ENCODE measurements around the gene COL6A2.
"Not testable (repeated sequence)": the region's sequence is repeated elsewhere in the genome, so short reads cannot be mapped to it uniquely, and the experiment has no call there.

The COL6A2 gene

DNA sequence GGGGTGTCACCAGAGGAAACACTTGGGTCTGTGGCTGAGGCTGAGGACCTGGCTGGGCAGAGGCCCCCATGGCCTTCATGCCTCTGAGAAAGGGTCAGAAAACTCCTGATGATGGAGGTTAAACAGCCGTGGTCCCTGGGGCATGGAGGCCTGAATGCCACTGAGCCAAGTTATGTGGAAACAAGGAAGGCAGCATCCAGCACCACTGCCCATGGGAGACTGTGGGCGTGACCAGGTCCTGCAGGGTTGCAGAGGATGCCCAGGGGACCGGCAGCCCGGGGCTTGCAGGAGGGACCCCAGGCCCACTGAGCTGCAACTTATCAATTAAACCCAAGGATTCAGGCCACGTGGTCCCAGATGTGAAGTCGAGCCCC lies 18.9 kb upstream of the COL6A2 start:
- no peak for DNase-seq (ENCODE audit: low read depth in 2 of 2)

GRCh38 chr21:46079352-46080170 lies 18.4 kb upstream of the COL6A2 start:
- DNase-seq (ENCODE audit: low read depth in 2 of 2) = no peak

DNA sequence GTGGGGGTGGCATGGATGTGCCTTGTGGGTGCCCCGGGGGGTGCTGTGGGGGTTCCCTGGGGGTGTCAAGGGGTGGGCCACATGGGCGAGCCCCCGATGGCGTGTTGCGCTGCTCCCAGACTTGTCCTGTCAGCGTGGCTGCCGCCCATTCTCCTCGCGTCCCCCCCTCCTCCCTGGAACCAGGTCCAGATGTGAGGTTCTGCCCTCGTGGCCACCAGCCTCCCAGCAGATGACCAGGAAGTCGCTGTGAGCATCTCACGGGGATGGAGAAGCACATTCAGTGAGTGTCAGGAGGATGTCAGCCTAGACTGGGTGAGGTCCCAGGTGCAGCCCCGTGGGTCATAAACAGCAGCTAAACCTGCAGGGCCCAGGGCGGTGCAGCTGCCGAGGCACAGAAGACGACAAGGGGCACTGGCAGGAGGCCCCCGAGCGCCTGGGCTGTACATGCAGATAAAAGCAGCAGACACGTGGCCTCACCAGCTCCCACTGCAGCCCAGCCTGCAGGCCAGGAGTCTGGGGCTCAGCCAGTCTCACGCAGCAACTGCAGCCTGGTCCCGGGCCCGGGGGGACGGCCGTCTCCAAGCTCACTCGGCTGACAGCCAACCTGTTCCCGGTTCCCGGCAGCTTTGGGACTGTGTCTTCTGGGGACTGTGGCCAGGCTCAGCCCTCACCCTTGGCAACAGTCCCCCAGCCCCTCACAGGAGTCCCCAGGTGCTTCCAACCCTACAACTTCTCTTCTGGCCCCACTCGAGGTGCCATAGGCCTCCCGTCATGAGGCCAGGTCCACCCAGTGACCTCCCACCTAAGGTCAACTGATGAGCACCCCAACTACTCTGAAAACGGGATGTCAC lies 17.5 kb upstream of the COL6A2 start:
- no peak for DNase-seq (ENCODE audit: low read depth in 2 of 2)

GRCh38 chr21:46081022-46081861 lies 16.7 kb upstream of the COL6A2 start:
- DNase-seq (ENCODE audit: low read depth in 2 of 2) = no peak

DNA sequence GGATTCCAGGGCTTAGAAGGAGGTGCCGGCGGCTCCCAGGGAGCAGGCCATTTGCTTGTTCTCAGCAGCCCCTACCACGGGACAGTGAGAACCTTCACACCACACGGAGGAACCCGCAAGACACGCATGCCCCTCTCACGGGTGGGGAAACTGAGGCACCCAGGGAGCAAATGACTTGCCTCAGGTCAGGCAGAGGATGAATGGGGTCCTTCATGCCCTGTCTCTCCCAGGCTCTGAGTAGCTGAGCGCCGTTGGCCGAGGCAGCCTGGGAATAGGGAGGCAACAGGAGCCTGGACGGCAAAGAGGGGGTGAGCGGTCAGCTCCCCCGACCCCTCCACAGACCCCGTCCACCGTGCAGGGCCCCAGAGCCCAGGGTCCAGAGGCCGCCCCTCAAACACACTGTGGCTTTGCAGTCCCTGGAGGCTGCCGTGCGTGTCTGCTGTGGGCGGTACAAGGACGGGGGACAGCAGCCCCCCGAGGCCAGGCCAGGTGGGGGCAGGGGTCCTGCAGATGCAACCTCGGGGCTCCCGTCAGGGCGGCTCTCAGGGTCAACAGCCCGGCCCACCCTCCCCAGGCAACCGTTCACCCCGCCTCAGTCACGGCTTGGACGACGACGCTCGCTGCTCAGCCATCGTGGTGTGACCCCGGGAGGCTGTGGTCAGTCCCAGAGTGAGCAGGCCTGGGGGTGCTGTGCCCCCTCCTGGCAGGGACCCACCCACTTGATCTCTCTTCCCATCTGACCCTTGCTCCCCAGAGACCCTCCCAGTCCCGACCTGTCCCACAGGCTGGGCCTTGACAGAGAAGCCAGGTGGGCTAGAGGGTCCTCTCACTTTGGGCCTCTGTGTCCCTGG lies 15.8 kb upstream of the COL6A2 start:
- no peak for DNase-seq (ENCODE audit: low read depth in 2 of 2)

DNA sequence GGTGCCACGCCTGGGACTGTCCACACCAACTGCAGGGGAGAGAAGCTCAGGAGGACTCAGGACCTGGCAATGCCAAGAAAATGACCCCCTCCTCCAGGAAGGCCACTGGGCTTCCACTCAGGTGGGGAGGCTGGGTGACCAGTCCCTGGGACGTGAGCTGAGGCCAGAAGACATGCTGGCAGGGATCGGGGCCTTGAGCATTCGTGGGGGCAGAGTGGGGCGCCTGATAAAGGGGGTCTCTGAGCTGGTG lies 15.3 kb upstream of the COL6A2 start:
- DNase-seq (ENCODE audit: low read depth in 2 of 2) = no peak

GRCh38 chr21:46082963-46083790 lies 14.7 kb upstream of the COL6A2 start:
- DNase-seq (ENCODE audit: low read depth in 2 of 2) = no peak

DNA sequence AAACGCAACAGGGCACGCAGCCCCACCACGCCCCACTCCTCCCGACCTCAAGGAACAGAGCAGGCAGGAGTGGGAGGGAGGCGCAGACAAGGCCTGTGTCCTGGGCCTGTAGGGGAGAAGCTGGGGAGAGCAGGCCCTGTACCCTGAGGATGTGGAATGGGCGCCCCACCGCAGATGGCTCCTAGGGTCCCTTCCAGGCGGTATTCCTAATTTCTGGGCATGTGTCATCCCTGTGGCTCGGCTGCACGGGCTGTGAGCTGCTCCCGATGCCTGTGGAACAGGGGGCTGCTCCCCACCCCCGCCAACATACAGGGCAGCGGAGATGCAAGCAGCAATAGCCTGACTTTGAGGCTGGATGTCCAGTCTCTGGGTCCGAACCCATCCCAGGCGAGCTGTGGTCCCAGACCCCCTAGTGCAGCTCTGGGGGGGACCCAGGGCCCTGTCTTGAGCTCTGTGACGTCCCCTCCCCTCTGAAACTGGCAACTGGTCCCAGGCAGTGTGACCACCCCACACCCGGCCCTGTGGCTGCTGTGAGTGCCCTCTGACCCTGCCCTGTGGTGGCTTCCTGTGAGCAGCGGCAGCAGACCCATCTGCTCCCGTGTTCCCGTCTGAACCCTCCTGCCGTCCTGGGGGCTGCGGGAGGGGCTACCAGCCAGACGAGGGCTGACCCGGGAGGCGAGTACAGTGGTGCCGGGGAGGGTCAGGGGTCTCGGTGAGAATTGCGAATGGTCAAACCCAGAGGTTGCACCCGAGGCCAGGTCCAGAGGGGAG lies 13.9 kb upstream of the COL6A2 start:
- DNase-seq (ENCODE audit: low read depth in 2 of 2) = no peak

GRCh38 chr21:46084709-46085108 lies 13.2 kb upstream of the COL6A2 start:
- no peak for DNase-seq (ENCODE audit: low read depth in 2 of 2)

- not testable (repeated sequence) for DNase-seq (ENCODE audit: low read depth in 2 of 2)
Observed at GRCh38 chr21:46085259-46085658, 12.7 kb upstream of the COL6A2 start.

DNA sequence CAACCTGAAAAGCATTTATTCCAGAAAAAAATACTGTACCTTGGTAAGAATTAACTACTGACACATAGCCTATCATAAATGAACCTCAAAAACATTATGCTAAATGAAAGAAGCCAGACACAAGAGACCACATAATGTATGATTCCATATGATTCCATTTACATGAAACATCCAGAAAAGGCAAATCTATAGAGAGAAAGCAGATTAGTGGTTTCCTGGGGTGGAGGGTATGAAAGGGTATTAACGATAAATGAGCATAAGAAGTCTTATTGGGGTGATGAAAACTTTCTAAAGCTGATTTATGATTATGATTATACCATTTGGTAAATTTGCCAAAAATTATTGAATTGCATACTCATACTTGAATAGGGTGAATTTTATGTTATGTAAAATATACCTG lies 10.3 kb upstream of the COL6A2 start:
- DNase-seq (ENCODE audit: low read depth in 2 of 2) = no peak

- DNase-seq (ENCODE audit: low read depth in 2 of 2) = no peak
Observed at GRCh38 chr21:46088189-46088588, 9.7 kb upstream of the COL6A2 start.

- DNase-seq (ENCODE audit: low read depth in 2 of 2) = no peak
Observed at GRCh38 chr21:46089285-46089684, 8.6 kb upstream of the COL6A2 start.

GRCh38 chr21:46091118-46091517 lies 6.8 kb upstream of the COL6A2 start:
- no peak for DNase-seq (ENCODE audit: low read depth in 2 of 2)

GRCh38 chr21:46091631-46092025 lies 6.3 kb upstream of the COL6A2 start:
- DNase-seq (ENCODE audit: low read depth in 2 of 2) = no peak

DNA sequence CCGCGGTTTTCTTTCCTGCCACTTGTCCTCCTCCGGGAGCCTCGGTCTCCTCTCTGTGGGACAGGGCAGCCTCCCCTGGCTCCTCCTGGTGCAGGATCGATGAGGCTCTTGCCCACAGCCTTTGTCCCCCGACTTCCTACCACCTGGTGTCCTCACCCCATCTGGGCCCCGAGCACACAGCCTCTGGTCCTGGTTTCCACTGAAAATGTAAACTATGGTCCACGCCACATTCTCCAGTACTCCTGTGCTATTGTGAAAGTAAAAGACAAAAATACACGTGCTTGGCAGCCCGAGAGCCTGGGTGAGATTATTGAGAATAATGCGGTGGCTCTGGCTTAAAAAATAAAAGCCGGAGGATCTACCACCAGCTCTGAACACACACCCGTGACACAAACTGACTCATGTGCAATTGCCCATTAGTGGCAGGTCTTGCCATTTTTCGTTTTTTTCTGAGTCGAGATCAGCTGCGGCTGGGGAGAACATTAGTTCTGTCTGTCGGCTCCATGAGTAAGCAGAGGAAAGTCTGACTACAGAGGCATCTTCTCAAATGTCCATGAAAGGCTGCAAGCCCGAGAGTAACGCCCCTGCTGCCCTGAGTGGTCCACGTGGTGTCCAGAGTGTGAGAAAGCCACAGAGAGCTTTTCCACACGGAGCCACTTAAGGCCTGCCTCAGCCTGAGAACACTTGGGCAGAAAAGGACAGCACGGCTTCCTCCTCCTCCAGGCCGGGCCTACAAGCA lies 5.7 kb upstream of the COL6A2 start:
- DNase-seq (ENCODE audit: low read depth in 2 of 2) = no peak

GRCh38 chr21:46092811-46093667 lies 4.9 kb upstream of the COL6A2 start:
- no peak for DNase-seq (ENCODE audit: low read depth in 2 of 2)
